Raji (cell line): ENCODE measurements around the gene TSC22D2.

Experiments used
- POLR2A ChIP-seq: IDR thresholded peaks from 2 replicates; pipeline ENCODE4 v1.6.1; 2011; ENCODE audit warnings: low read depth, low read length, control low read depth; ENCODE audit not compliant: insufficient read depth

Gene TSC22D2

GRCh38 chr3:150504483-150504882 is 96.4 kb downstream of the TSC22D2 start:
- TF ChIP-seq POLR2A = no peak

GRCh38 chr3:150508401-150508800 is 100.3 kb downstream of the TSC22D2 start:
- TF ChIP-seq POLR2A = no peak

DNA sequence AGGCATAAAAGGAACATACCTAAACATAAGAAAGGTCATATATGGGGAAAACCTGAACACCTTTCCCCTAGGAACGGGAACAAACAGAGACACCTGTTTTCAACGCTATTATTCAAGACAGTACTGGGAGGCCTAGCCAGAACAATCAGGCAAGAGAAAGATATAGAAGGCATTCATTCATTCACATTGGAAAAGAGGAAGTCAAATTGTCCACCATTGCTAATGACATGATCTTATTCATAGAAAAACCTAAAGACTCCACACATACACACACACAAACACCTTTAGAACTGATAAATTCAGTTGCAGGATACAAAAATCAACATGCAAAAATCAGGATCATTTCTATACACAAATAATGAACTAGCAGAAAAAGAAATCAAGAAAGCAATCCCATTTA is 101.7 kb downstream of the TSC22D2 start:
- TF ChIP-seq POLR2A = no peak

- no peak for TF ChIP-seq POLR2A
Measured at GRCh38 chr3:150511122-150511821, 103.2 kb downstream of the TSC22D2 start.

DNA sequence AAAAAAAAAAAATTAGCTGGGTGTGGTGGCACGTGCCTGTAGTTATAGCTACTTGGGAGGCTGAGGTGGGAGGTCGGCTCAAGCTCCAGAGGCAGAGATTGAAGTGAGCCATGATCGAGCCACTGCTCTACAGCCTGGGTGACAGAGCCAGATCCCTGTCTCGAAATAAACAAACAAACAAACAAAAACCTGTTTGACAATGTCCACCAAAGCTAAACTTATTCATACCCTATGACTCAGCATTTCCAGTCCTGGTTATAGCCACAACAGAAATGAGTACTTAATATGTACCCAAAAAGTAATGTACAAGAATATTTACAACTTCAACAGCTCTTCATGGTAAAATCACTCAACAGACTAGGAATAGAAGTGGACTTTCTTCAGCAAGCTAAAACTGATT is 107.1 kb downstream of the TSC22D2 start:
- no peak for TF ChIP-seq POLR2A
